HepG2 (cell line): ENCODE results near the gene TRAK1.

Source experiments
- EZH2 ChIP-seq: conservative IDR thresholded peaks from 2 replicates; pipeline ENCODE4 v1.6.1; 2012; ENCODE audit warnings: mild to moderate bottlenecking, low read depth, low read length, moderate library complexity
- MED1 ChIP-seq: sonication (generic); formaldehyde crosslinking; IDR thresholded peaks from 2 replicates; pipeline ENCODE4 v1.4.0; 2020; ENCODE audit warnings: missing genetic modification reagents
- SRSF1 ChIP-seq: fragments of 200-400 bp; formaldehyde crosslinking; optimal IDR thresholded peaks from 2 replicates; pipeline ENCODE3; 2017; ENCODE audit warnings: mild to moderate bottlenecking, low read depth, low read length, moderate library complexity
- ZNF224 ChIP-seq: sonication (generic); formaldehyde crosslinking; IDR thresholded peaks from 2 replicates; pipeline ENCODE4 v1.5.0; 2020; ENCODE audit warnings: mild to moderate bottlenecking, missing genetic modification reagents

DNA sequence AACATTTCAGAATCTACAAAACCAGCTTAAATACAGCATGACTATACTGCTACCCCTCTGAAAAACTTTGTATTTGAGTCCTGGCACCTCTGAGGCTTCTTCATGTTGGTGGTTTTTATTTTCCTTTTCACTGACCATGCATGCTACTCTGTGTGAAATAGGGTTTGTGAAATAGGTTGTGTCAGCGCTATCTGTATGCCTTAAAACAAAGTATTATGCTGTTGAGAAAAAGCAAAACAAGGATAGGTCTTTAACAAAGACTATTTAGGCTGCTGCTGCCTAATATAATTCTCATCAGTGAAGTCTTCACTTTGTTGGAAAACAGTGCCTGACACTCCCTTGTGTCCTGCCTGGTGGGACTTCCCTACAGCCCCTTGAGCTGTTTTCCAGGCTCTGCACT lies 28.7 kb upstream of the TRAK1 start:
- TF ChIP-seq MED1 (CRISPR knock-in tag) (no peak), SRSF1 (no peak), EZH2 (no peak), ZNF224 (CRISPR knock-in tag) (no peak)
